Measurements from ENCODE around the gene SMIM5. TPM values are rescaled to one million over a fixed set of nuclear protein-coding genes. Genes with fewer than 3 reads are reported as not detected.

The SMIM5 gene
- total and polyA plus RNA-seq, 2 donors (not counting 3 experiments of a cell fraction or from before 2014, with no cell fraction given): not detected

- CTCF ChIA-PET: interaction anchor here (1.7 to 4.8 kb wide), 6 partner anchors 12 to 146 kb away, joined by 3 to 67 read pairs (median 22); partner anchors contain the start of gene SMIM5
- no peak overlapping the region for H2AFZ ChIP-seq (ENCODE audit: low read depth, low read length)
- no peak overlapping the region for H3K4me3 ChIP-seq (replicated peaks in 1 of 3; ENCODE audit: insufficient read depth in 1 of 3, low read depth in 1 of 3, low read length in 3 of 3)
- no peaks in the 10 kb centered on the region for H3K9me1 ChIP-seq (replicated peaks; ENCODE audit: control insufficient read depth, extremely low read depth, insufficient read depth, low read length)
- no peaks in the 10 kb centered on the region for H3K36me3 ChIP-seq (ENCODE audit: control insufficient read depth in 2 of 2, extremely low read depth in 1 of 2, insufficient read depth in 2 of 2, low read length in 2 of 2)
- no peak overlapping the region for H3K9ac ChIP-seq (replicated peaks; ENCODE audit: extremely low read depth, insufficient read depth, low read length)
- no peak overlapping the region for H3K4me2 ChIP-seq (ENCODE audit: insufficient read depth, low read length)
- no peak overlapping the region for H3K27ac ChIP-seq (ENCODE audit: insufficient read depth, low read depth, low read length)
- POLR2A ChIA-PET: interaction anchor here (0.6 kb wide), 1 partner anchor 17 kb away, joined by 3 read pairs; no protein-coding TSS in a partner anchor
- dilution Hi-C loops (cut with MboI; ENCODE audit: extremely low pct_ligation_motif_present, low sequenced_read_pairs) (no loop called here), intact Hi-C loops (cut with micrococcal nuclease) (no loop called here)
- no peaks in the 10 kb centered on the region for H3K79me2 ChIP-seq (ENCODE audit: control insufficient read depth, insufficient read depth, low read length)
- DNase-seq (ENCODE audit: low read depth, low spot score): no peak
- H4K20me1 ChIP-seq (replicated peaks; ENCODE audit: control insufficient read depth, extremely low read depth, insufficient read depth, low read length): no peaks in the 10 kb centered on the region
- FAIRE-seq: no peak
- no peaks in the 10 kb centered on the region for H3K27me3 ChIP-seq (ENCODE audit: control insufficient read depth in 2 of 2, insufficient read depth in 2 of 2, low read length in 2 of 2)
- no TSS peak for BruUV-seq (replicated peaks)
- H3K9me3 ChIP-seq (replicated peaks; ENCODE audit: control insufficient read depth, insufficient read depth, low read length): no peaks in the 10 kb centered on the region
- no peak for TF ChIP-seq EZH2 (IDR thresholded peaks at IDR 0.05; ENCODE audit: borderline replicate concordance, low read depth, low read length, severe bottlenecking)
- no peak for TF ChIP-seq POLR2A (IDR thresholded peaks at IDR 0.05; ENCODE audit: low read depth, low read length)
- TF ChIP-seq GATA2 (IDR thresholded peaks at IDR 0.05; ENCODE audit: insufficient read depth, insufficient read length, low read depth, low read length): no peak
- TF ChIP-seq MYC (IDR thresholded peaks at IDR 0.05; ENCODE audit: low read depth, low read length): no peak
- TF ChIP-seq FOS (IDR thresholded peaks at IDR 0.05; ENCODE audit: borderline replicate concordance, insufficient read depth, low read length): no peak
- no peak for TF ChIP-seq MAX (IDR thresholded peaks at IDR 0.05; ENCODE audit: insufficient read depth, insufficient read length)
- no peaks in the 10 kb centered on the region for H3K4me1 ChIP-seq (ENCODE audit: control insufficient read depth, extremely low read depth, insufficient read depth, low read length)
Observed at GRCh38 chr17:75603123-75603522, 30.1 kb upstream of the SMIM5 start.

GRCh38 chr17:75604034-75604695 is 29.1 kb upstream of the SMIM5 start:
- CTCF ChIA-PET: interaction anchor here (1.0 to 4.5 kb wide), 5 partner anchors 13 to 144 kb away, joined by 3 to 29 read pairs (median 4); partner anchors contain the start of gene SMIM5
- TF ChIP-seq JUN (IDR thresholded peaks at IDR 0.05; ENCODE audit: borderline replicate concordance, insufficient read depth, insufficient read length, low read depth) (no peak), MAX (IDR thresholded peaks at IDR 0.05; ENCODE audit: insufficient read depth, insufficient read length) (no peak), POLR2A (IDR thresholded peaks at IDR 0.05; ENCODE audit: low read depth, low read length) (no peak), CTCF (IDR thresholded peaks at IDR 0.05; ENCODE audit: extremely low read depth in 1 of 2, insufficient read depth in 1 of 2, low read depth in 1 of 2, low read length in 2 of 2) (no peak), MYC (IDR thresholded peaks at IDR 0.05; ENCODE audit: low read depth, low read length) (no peak), EZH2 (IDR thresholded peaks at IDR 0.05; ENCODE audit: borderline replicate concordance, low read depth, low read length, severe bottlenecking) (no peak), GATA2 (IDR thresholded peaks at IDR 0.05; ENCODE audit: insufficient read depth, insufficient read length, low read depth, low read length) (no peak), POLR2AphosphoS5 (IDR thresholded peaks at IDR 0.05; ENCODE audit: insufficient read depth, low read depth, low read length) (no peak), FOS (IDR thresholded peaks at IDR 0.05; ENCODE audit: borderline replicate concordance, insufficient read depth, low read length) (no peak)
- H3K9me1 ChIP-seq (replicated peaks; ENCODE audit: control insufficient read depth, extremely low read depth, insufficient read depth, low read length): no peaks in the 10 kb centered on the region
- no peak overlapping the region for H3K9ac ChIP-seq (replicated peaks; ENCODE audit: extremely low read depth, insufficient read depth, low read length)
- no peak overlapping the region for H3K27ac ChIP-seq (ENCODE audit: insufficient read depth, low read depth, low read length)
- no peak overlapping the region for H3K4me2 ChIP-seq (ENCODE audit: insufficient read depth, low read length)
- DNase-seq (ENCODE audit: low read depth, low spot score) (no peak), FAIRE-seq (no peak)
- H3K4me1 ChIP-seq (ENCODE audit: control insufficient read depth, extremely low read depth, insufficient read depth, low read length): no peaks in the 10 kb centered on the region
- H3K79me2 ChIP-seq (ENCODE audit: control insufficient read depth, insufficient read depth, low read length): no peaks in the 10 kb centered on the region
- POLR2A ChIA-PET: no interaction called here
- intact Hi-C loops (cut with micrococcal nuclease): no loop called here
- no peaks in the 10 kb centered on the region for H3K36me3 ChIP-seq (ENCODE audit: control insufficient read depth in 2 of 2, extremely low read depth in 1 of 2, insufficient read depth in 2 of 2, low read length in 2 of 2)
- dilution Hi-C loops (cut with MboI; ENCODE audit: extremely low pct_ligation_motif_present, low sequenced_read_pairs): no loop called here
- H4K20me1 ChIP-seq (replicated peaks; ENCODE audit: control insufficient read depth, extremely low read depth, insufficient read depth, low read length): no peaks in the 10 kb centered on the region
- H2AFZ ChIP-seq (ENCODE audit: low read depth, low read length): no peak overlapping the region
- no TSS peak for BruUV-seq (replicated peaks)
- H3K27me3 ChIP-seq (ENCODE audit: control insufficient read depth in 2 of 2, insufficient read depth in 2 of 2, low read length in 2 of 2): no peaks in the 10 kb centered on the region
- no peak overlapping the region for H3K4me3 ChIP-seq (replicated peaks in 1 of 3; ENCODE audit: insufficient read depth in 1 of 3, low read depth in 1 of 3, low read length in 3 of 3)
- H3K9me3 ChIP-seq (replicated peaks; ENCODE audit: control insufficient read depth, insufficient read depth, low read length): no peaks in the 10 kb centered on the region
